Measurements from ENCODE around the gene SPART. TPM values are rescaled to one million over a fixed set of nuclear protein-coding genes. Genes with fewer than 3 reads are reported as not detected.
A peak's percentile ranks its signal among the peaks of the same experiment; 100 is the strongest.

SPART gene
- total RNA-seq, 1 donor from 2014 or later, result 32.7 TPM

- Histone ChIP-seq H3K9me3 (replicated peaks) (no peaks in the 10 kb centered on the region), H3K4me1 (no peaks in the 10 kb centered on the region), H3K27me3 (ENCODE audit: low read depth) (no peaks in the 10 kb centered on the region), H3K4me3 (no peak overlapping the region), H3K36me3 (no peaks in the 10 kb centered on the region), H3K27ac (replicated peaks) (peak overlapping the region; percentile 44)
- no peak for TF ChIP-seq CTCF (IDR thresholded peaks at IDR 0.05; ENCODE audit: borderline replicate concordance)
- intact Hi-C loops (cut with micrococcal nuclease), result no loop called here
- no peak for DNase-seq
Observed at GRCh38 chr13:36366031-36366430, 19.8 kb upstream of the SPART start.

GRCh38 chr13:36363366-36363863, 17.2 kb upstream of the SPART start:
- H3K4me1 ChIP-seq, result no peaks in the 10 kb centered on the region
- no peaks in the 10 kb centered on the region for H3K27me3 ChIP-seq (ENCODE audit: low read depth)
- no peaks in the 10 kb centered on the region for H3K36me3 ChIP-seq
- H3K9me3 ChIP-seq (replicated peaks), result no peaks in the 10 kb centered on the region
- no peak for DNase-seq
- no peak overlapping the region for H3K4me3 ChIP-seq
- H3K27ac ChIP-seq (replicated peaks), result peak overlapping the region; percentile 41
- intact Hi-C loops (cut with micrococcal nuclease), result no loop called here
- no peak for TF ChIP-seq CTCF (IDR thresholded peaks at IDR 0.05; ENCODE audit: borderline replicate concordance)

DNA sequence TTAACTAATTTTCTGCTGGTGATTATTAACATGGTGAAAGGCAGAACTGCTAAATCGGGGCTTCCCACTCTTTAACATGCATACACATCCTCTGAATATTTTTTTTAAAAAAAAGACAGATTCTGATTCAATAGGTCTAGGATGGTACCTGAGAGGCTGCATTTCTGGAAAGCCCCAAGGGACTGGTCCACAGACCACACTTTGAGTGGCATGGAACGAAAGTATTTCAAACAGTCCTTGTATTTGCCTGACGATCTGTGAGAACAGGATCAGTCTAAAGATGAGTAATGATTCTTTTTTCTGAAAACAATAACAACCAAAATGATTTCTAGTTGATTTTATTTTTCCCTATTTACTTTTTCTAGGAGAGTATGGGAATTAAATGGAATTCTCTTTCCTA, 16.7 kb upstream of the SPART start:
- no peaks in the 10 kb centered on the region for H3K9me3 ChIP-seq (replicated peaks)
- no peaks in the 10 kb centered on the region for H3K4me1 ChIP-seq
- no peaks in the 10 kb centered on the region for H3K36me3 ChIP-seq
- no peak for TF ChIP-seq CTCF (IDR thresholded peaks at IDR 0.05; ENCODE audit: borderline replicate concordance)
- H3K27ac ChIP-seq (replicated peaks), result peak overlapping the region; percentile 41
- intact Hi-C loops (cut with micrococcal nuclease), result no loop called here
- H3K4me3 ChIP-seq, result no peak overlapping the region
- no peak for DNase-seq
- no peaks in the 10 kb centered on the region for H3K27me3 ChIP-seq (ENCODE audit: low read depth)

- no peaks in the 10 kb centered on the region for H3K36me3 ChIP-seq
- no peak overlapping the region for H3K4me3 ChIP-seq
- no peak for DNase-seq
- no peaks in the 10 kb centered on the region for H3K4me1 ChIP-seq
- peak overlapping the region; percentile 28 for H3K27ac ChIP-seq (replicated peaks)
- no peak for TF ChIP-seq CTCF (IDR thresholded peaks at IDR 0.05; ENCODE audit: borderline replicate concordance)
- H3K27me3 ChIP-seq (ENCODE audit: low read depth), result no peaks in the 10 kb centered on the region
- intact Hi-C loops (cut with micrococcal nuclease), result no loop called here
- H3K9me3 ChIP-seq (replicated peaks), result no peaks in the 10 kb centered on the region
Observed at GRCh38 chr13:36362251-36362650, 16.1 kb upstream of the SPART start.

GRCh38 chr13:36360903-36361302, 14.7 kb upstream of the SPART start:
- Histone ChIP-seq H3K4me3 (no peak overlapping the region), H3K27ac (replicated peaks) (no peak overlapping the region), H3K27me3 (ENCODE audit: low read depth) (no peaks in the 10 kb centered on the region), H3K9me3 (replicated peaks) (no peaks in the 10 kb centered on the region), H3K36me3 (no peaks in the 10 kb centered on the region), H3K4me1 (no peaks in the 10 kb centered on the region)
- TF ChIP-seq CTCF (IDR thresholded peaks at IDR 0.05; ENCODE audit: borderline replicate concordance), result no peak
- DNase-seq, result no peak
- intact Hi-C loops (cut with micrococcal nuclease), result no loop called here
